HCT116 (cell line): ENCODE results near the gene TKTL1. TPM values are rescaled to one million over a fixed set of nuclear protein-coding genes. Genes with fewer than 3 reads are reported as not detected.

Experiments used
- ATAC-seq: fragments of 200-7000 bp; cut with Tn5 transposase; 2 replicates; pipeline ENCODE4 v1.9.1; 2020; ENCODE audit warnings: mild to moderate bottlenecking, moderate library complexity
- BruUV-seq: library from RNA; stranded (reverse); fragments of 400-500 nt; replicated peaks from 2 replicates; lab custom pipeline; 2021; lab: Mats Ljungman, UMichigan
- CTCF ChIA-PET: fragments of 300-600 bp; sonication (Branson Sonifier 250); formaldehyde crosslinking; loops from one replicate; lab custom pipeline; 2021; ENCODE audit warnings: antibody characterized with exemption; lab: Charles Lee
- POLR2A ChIA-PET: fragments of 300-600, 350-600 bp; sonication (Branson Sonifier 250); formaldehyde crosslinking; loops from one replicate; lab custom pipeline; 2021; ENCODE audit warnings: antibody characterized with exemption; lab: Charles Lee
- RAD21 ChIA-PET, 2 experiments: fragments of 300-600 bp; sonication (Branson Sonifier 250); formaldehyde crosslinking; loops; one replicate each; lab custom pipeline; 2023; ENCODE audit warnings: low total read pairs in 2 of 2; ENCODE audit not compliant: uncharacterized antibody in 2 of 2, unreplicated experiment in 2 of 2, low non-redundant PET in 1 of 2; lab: Charles Lee
- DNase-seq: peaks from one replicate; pipeline ENCODE4 v3.0.0-alpha.2; 2010; ENCODE audit warnings: low read depth, low spot score
- H2AFZ ChIP-seq: fragments of 200-600 bp; shearing (Covaris generic), sonication (generic); 2 replicates; pipeline ENCODE4 v1.6.1; 2017; ENCODE audit warnings: low read depth, mixed run types, mixed read lengths, antibody characterized with exemption, low read length; ENCODE audit not compliant: poor library complexity, severe bottlenecking
- H3K27ac ChIP-seq: 2 replicates; pipeline ENCODE4 v1.5.1; 2012; ENCODE audit warnings: low read depth, low read length
- H3K27me3 ChIP-seq: fragments of 200-600 bp; sonication (generic); 2 replicates; pipeline ENCODE4 v1.6.1; 2016; ENCODE audit warnings: mixed run types, low read length, mixed read lengths; ENCODE audit not compliant: insufficient read depth
- H3K36me3 ChIP-seq, 2 experiments: fragments of 200-500 bp in 1 of 2; fragments of 200-600 bp in 1 of 2; sonication (Bioruptor generic) in 1 of 2; sonication (generic) in 1 of 2; 2 replicates each; pipeline versions ENCODE4 v1.5.1 to v1.6.1; 2014 to 2016; ENCODE audit warnings: low read length in 2 of 2, inconsistent platforms in 1 of 2, mixed read lengths in 1 of 2, mixed run types in 1 of 2; ENCODE audit not compliant: insufficient read depth in 2 of 2, control insufficient read depth in 1 of 2
- H3K4me1 ChIP-seq, 2 experiments: fragments of 200-600 bp in 1 of 2; sonication (generic) in 1 of 2; 2 replicates each; pipeline versions ENCODE4 v1.5.1 to v1.6.1; 2012 to 2017; ENCODE audit warnings: low read length in 2 of 2, inconsistent platforms in 1 of 2, mild to moderate bottlenecking in 1 of 2, mixed read lengths in 1 of 2, mixed run types in 1 of 2, moderate library complexity in 1 of 2; ENCODE audit not compliant: insufficient read depth in 2 of 2, control insufficient read depth in 1 of 2
- H3K4me2 ChIP-seq: fragments of 200-600 bp; sonication (generic); 2 replicates; pipeline ENCODE4 v1.6.1; 2017; ENCODE audit warnings: mixed run types, low read length, mixed read lengths
- H3K4me3 ChIP-seq, 2 experiments: fragments of 200-600 bp in 1 of 2; sonication (generic) in 1 of 2; replicated peaks in 1 of 2; 2 replicates each; pipeline ENCODE4 v1.5.1; 2011 to 2016; ENCODE audit warnings: low read length in 2 of 2, control low read depth in 1 of 2, low read depth in 1 of 2, mild to moderate bottlenecking in 1 of 2, mixed read lengths in 1 of 2, mixed run types in 1 of 2
- H3K79me2 ChIP-seq: fragments of 200-600 bp; sonication (generic); 2 replicates; pipeline ENCODE4 v1.6.1; 2017; ENCODE audit warnings: mild to moderate bottlenecking, mixed run types, low read length, moderate library complexity, mixed read lengths; ENCODE audit not compliant: insufficient read depth
- H3K9ac ChIP-seq: fragments of 200-600 bp; sonication (generic); 2 replicates; pipeline ENCODE4 v1.6.1; 2016; ENCODE audit warnings: low read length, mixed read lengths
- H3K9me2 ChIP-seq: fragments of 200-600 bp; sonication (generic), shearing (Covaris generic); 2 replicates; pipeline ENCODE4 v1.6.1; 2017; ENCODE audit warnings: mixed run types, mild to moderate bottlenecking, moderate library complexity; ENCODE audit not compliant: insufficient read depth
- H3K9me3 ChIP-seq, 2 experiments: fragments of 200-500 bp in 1 of 2; fragments of 200-600 bp in 1 of 2; sonication (Bioruptor generic) in 1 of 2; sonication (generic) in 1 of 2; 2 replicates each; pipeline ENCODE4 v1.6.1; 2014 to 2017; ENCODE audit warnings: low read length in 2 of 2, mixed read lengths in 2 of 2, inconsistent platforms in 1 of 2, low read depth in 1 of 2, mild to moderate bottlenecking in 1 of 2, mixed run types in 1 of 2, moderate library complexity in 1 of 2; ENCODE audit not compliant: control insufficient read depth in 1 of 2, insufficient read depth in 1 of 2
- H4K20me1 ChIP-seq: fragments of 200-600 bp; sonication (generic), shearing (Covaris generic); 2 replicates; pipeline ENCODE4 v1.6.1; 2017; ENCODE audit warnings: mixed run types, mild to moderate bottlenecking, moderate library complexity; ENCODE audit not compliant: insufficient read depth
- CEBPB ChIP-seq: IDR thresholded peaks from 2 replicates; pipeline ENCODE4 v1.6.1; 2012; ENCODE audit warnings: low read depth
- EGR1 ChIP-seq: IDR thresholded peaks from 2 replicates; pipeline ENCODE4 v1.6.1; 2012; ENCODE audit warnings: low read depth
- EZH2phosphoT487 ChIP-seq: fragments of 200-600 bp; IDR thresholded peaks from 2 replicates; pipeline ENCODE4 v1.6.1; 2018; ENCODE audit warnings: antibody characterized with exemption, borderline replicate concordance
- FOSL1 ChIP-seq: IDR thresholded peaks from 2 replicates; pipeline ENCODE4 v1.6.1; 2012; ENCODE audit warnings: low read depth
- JUND ChIP-seq: IDR thresholded peaks from 2 replicates; pipeline ENCODE4 v1.6.1; 2012
- POLR2AphosphoS5 ChIP-seq: IDR thresholded peaks from 2 replicates; pipeline ENCODE4 v1.6.1; 2011; ENCODE audit warnings: mild to moderate bottlenecking, low read depth, low read length, moderate library complexity
- YY1 ChIP-seq: IDR thresholded peaks from 2 replicates; pipeline ENCODE4 v1.6.1; 2011; ENCODE audit warnings: low read length, low read depth, moderate library complexity, mild to moderate bottlenecking; ENCODE audit not compliant: insufficient replicate concordance; ENCODE audit errors: extremely low read depth
- intact Hi-C: fragments of 100-400 bp; cut with micrococcal nuclease; formaldehyde crosslinking; loops from 2 replicates; pipeline ENCODE4 v1.10.0; 2022
- total RNA-seq: library from RNA; stranded (reverse); gene quantifications from one replicate; pipeline ENCODE4 v1.2.1, GENCODE V29; 2021; ENCODE audit not compliant: unreplicated experiment
- TF ChIP-seq, protein P1 (sequence below): IDR thresholded peaks from 2 replicates; pipeline ENCODE4 v1.6.1; 2012
- TF ChIP-seq, protein P2 (sequence below), 3 experiments: fragments of 200-600 bp in 1 of 3; sonication (generic) in 1 of 3; IDR thresholded peaks in 2 of 3; conservative IDR thresholded peaks in 1 of 3; 2 replicates each; pipeline ENCODE4 v1.5.1; 2012 to 2017; ENCODE audit warnings: low read depth in 2 of 3, low read length in 2 of 3, antibody characterized with exemption in 1 of 3, borderline replicate concordance in 1 of 3, control low read depth in 1 of 3, mild to moderate bottlenecking in 1 of 3, mixed read lengths in 1 of 3, mixed run types in 1 of 3, moderate library complexity in 1 of 3; ENCODE audit not compliant: insufficient read depth in 1 of 3

Gene TKTL1
- total RNA-seq, 1 experiment from 2014 or later, result 0.34 TPM

DNA sequence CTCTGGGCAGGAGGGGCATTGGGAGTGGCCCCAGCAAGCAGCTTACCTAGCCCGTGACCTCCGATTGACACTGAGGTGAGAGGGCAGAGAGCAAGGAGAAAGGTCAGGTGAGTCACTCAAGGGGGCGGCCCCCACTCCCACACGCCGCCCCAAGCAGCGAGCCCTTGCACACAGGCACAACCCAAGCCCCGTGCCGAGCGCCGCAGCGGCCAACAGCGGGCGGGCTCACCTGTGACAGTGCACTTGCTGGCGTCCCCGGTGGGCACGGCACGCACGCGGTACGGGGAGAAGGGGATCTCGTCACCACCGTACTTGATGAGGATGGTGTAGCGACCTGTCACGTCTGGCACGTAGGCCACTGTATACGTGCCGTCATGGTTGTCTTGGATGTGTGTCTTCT lies 61.6 kb downstream of the TKTL1 start:
- Histone ChIP-seq H3K79me2 (peaks cover 12% of the 10 kb centered on the region; the same call in 1 of the 2 replicates), H3K4me3 (no peak overlapping the region), H3K9me3 (no peaks in the 10 kb centered on the region), H3K9me2 (no peaks in the 10 kb centered on the region), H3K27me3 (no peaks in the 10 kb centered on the region), H3K36me3 (peaks cover 8 to 20% of the 10 kb centered on the region in 2 experiments; a peak in 2 of 4 replicates), H3K4me2 (no peak overlapping the region), H4K20me1 (no peaks in the 10 kb centered on the region), H2AFZ (no peak overlapping the region), H3K27ac (no peak overlapping the region), H3K4me1 (no peaks in the 10 kb centered on the region), H3K9ac (no peak overlapping the region)
- ChIA-PET CTCF (no interaction called here), POLR2A (no interaction called here), RAD21 (no interaction called here)
- DNase-seq (no peak), ATAC-seq (no peak)
- no TSS peak for BruUV-seq
- TF ChIP-seq EGR1, result no peak
- TF ChIP-seq CEBPB, result no peak
- no peak for TF ChIP-seq POLR2AphosphoS5
- TF ChIP-seq, protein P1, sequence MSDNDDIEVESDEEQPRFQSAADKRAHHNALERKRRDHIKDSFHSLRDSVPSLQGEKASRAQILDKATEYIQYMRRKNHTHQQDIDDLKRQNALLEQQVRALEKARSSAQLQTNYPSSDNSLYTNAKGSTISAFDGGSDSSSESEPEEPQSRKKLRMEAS, result no peak
- no peak for TF ChIP-seq EZH2phosphoT487
- intact Hi-C loops, result no loop called here

GRCh38 chrX:154358011-154358410 lies 62.4 kb downstream of the TKTL1 start:
- no peak overlapping the region for H2AFZ ChIP-seq
- H3K9me3 ChIP-seq, result no peaks in the 10 kb centered on the region
- no peak for DNase-seq
- BruUV-seq, result no TSS peak
- POLR2A ChIA-PET, result no interaction called here
- H3K27me3 ChIP-seq, result no peaks in the 10 kb centered on the region
- no peaks in the 10 kb centered on the region for H3K4me1 ChIP-seq
- H3K4me2 ChIP-seq, result no peak overlapping the region
- RAD21 ChIA-PET, result no interaction called here
- no peak for TF ChIP-seq JUND
- TF ChIP-seq YY1, result no peak
- TF ChIP-seq, protein P2, sequence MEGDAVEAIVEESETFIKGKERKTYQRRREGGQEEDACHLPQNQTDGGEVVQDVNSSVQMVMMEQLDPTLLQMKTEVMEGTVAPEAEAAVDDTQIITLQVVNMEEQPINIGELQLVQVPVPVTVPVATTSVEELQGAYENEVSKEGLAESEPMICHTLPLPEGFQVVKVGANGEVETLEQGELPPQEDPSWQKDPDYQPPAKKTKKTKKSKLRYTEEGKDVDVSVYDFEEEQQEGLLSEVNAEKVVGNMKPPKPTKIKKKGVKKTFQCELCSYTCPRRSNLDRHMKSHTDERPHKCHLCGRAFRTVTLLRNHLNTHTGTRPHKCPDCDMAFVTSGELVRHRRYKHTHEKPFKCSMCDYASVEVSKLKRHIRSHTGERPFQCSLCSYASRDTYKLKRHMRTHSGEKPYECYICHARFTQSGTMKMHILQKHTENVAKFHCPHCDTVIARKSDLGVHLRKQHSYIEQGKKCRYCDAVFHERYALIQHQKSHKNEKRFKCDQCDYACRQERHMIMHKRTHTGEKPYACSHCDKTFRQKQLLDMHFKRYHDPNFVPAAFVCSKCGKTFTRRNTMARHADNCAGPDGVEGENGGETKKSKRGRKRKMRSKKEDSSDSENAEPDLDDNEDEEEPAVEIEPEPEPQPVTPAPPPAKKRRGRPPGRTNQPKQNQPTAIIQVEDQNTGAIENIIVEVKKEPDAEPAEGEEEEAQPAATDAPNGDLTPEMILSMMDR (IDR thresholded peaks at IDR 0.05 in 2 of 3, conservative IDR thresholded peaks at IDR 0.05 in 1 of 3; ENCODE audit: borderline replicate concordance in 1 of 3, insufficient read depth in 1 of 3, low read depth in 2 of 3, low read length in 2 of 3), result no peak
- TF ChIP-seq FOSL1, result no peak
- no peak for TF ChIP-seq POLR2AphosphoS5
- 0 out of 2 replicates have a peak, but pooled peaks cover 2% of the 10 kb centered on the region for H4K20me1 ChIP-seq
- no peak overlapping the region for H3K4me3 ChIP-seq
- peaks cover 6 to 27% of the 10 kb centered on the region in 2 experiments; a peak in 3 of 4 replicates for H3K36me3 ChIP-seq
- H3K79me2 ChIP-seq, result peaks cover 21% of the 10 kb centered on the region; the same call in 1 of the 2 replicates
- no peaks in the 10 kb centered on the region for H3K9me2 ChIP-seq
- intact Hi-C loops, result no loop called here
- CTCF ChIA-PET, result no interaction called here
- ATAC-seq, result no peak
- H3K9ac ChIP-seq, result no peak overlapping the region
- no peak overlapping the region for H3K27ac ChIP-seq
